Endothelial cell (in vitro differentiated cells): ENCODE data around the gene ZNF256. TPM values are rescaled to one million over a fixed set of nuclear protein-coding genes. Genes with fewer than 3 reads are reported as not detected.

Source experiments
- DNase-seq: peaks from one replicate; pipeline ENCODE4 v3.0.0; 2021; ENCODE audit warnings: low spot score
- H3K27ac Mint-ChIP-seq: one replicate; pipeline ENCODE4 v1.8.0; 2021; ENCODE audit warnings: mixed read lengths, inconsistent platforms; ENCODE audit not compliant: unreplicated experiment
- H3K27me3 Mint-ChIP-seq: one replicate; pipeline ENCODE4 v1.8.0; 2021; ENCODE audit warnings: mild to moderate bottlenecking, moderate library complexity, mixed read lengths, inconsistent platforms; ENCODE audit not compliant: unreplicated experiment
- H3K36me3 Mint-ChIP-seq: one replicate; pipeline ENCODE4 v1.8.0; 2021; ENCODE audit warnings: mild to moderate bottlenecking, low read depth, mixed read lengths, inconsistent platforms; ENCODE audit not compliant: unreplicated experiment
- H3K4me1 Mint-ChIP-seq: one replicate; pipeline ENCODE4 v1.8.0; 2021; ENCODE audit warnings: mild to moderate bottlenecking, mixed read lengths, inconsistent platforms; ENCODE audit not compliant: unreplicated experiment
- H3K4me3 Mint-ChIP-seq: one replicate; pipeline ENCODE4 v1.8.0; 2021; ENCODE audit warnings: mild to moderate bottlenecking, mixed read lengths, inconsistent platforms; ENCODE audit not compliant: unreplicated experiment
- H3K9me3 Mint-ChIP-seq: one replicate; pipeline ENCODE4 v1.8.0; 2021; ENCODE audit warnings: mixed read lengths, inconsistent platforms; ENCODE audit not compliant: unreplicated experiment
- CTCF ChIP-seq: fragments of 200-600 bp; sonication (generic); IDR thresholded peaks from one replicate; pipeline ENCODE4 v1.5.0; 2021; ENCODE audit warnings: antibody characterized with exemption; ENCODE audit not compliant: unreplicated experiment
- long read RNA-seq: library from polyadenylated mRNA; unstranded; transcript quantifications from one replicate; pipeline ENCODE4 v2.0.0, GENCODE V29; 2020; ENCODE audit not compliant: unreplicated experiment
- total RNA-seq: library from RNA; stranded (reverse); fragmentation: NEBNext Ultra II Directional; extraction: Animal tissue kit (Norgen Biotek cat#: 25700); gene quantifications from one replicate; pipeline ENCODE4 v1.2.1, GENCODE V29; 2021; ENCODE audit not compliant: unreplicated experiment

ZNF256 gene
- 10.4 TPM for total RNA-seq
- long read RNA-seq, partial matches to known transcripts = 0 of 5 reads
- long read RNA-seq, other reads (novel, unspliced or antisense) = 0 of 5 reads

GRCh38 chr19:57947419-57948134 is at the start of gene ZNF256:
ZNF256 (minus strand) TSS chr19:57947706; CDS start chr19:57947474, 232 bp downstream.
- Mint-ChIP-seq H3K4me3 (peak within 1 kb of the TSS; percentile 95), H3K27me3 (peaks cover 17% of the 10 kb centered on the region), H3K9me3 (peaks cover 25% of the 10 kb centered on the region), H3K4me1 (peaks cover 10% of the 10 kb centered on the region), H3K27ac (peak within 1 kb of the TSS; percentile 92), H3K36me3 (peaks cover 39% of the 10 kb centered on the region)
- TF ChIP-seq CTCF = peak; percentile 71
- peak; percentile 92 for DNase-seq

GRCh38 chr19:57992841-57993240 is 45.3 kb upstream of the ZNF256 start:
- no peak for TF ChIP-seq CTCF
- H3K4me3 Mint-ChIP-seq = peak overlapping the region; percentile 67
- H3K9me3 Mint-ChIP-seq = peaks cover 52% of the 10 kb centered on the region
- H3K36me3 Mint-ChIP-seq = peaks cover 89% of the 10 kb centered on the region
- DNase-seq = no peak
- H3K27ac Mint-ChIP-seq = no peak overlapping the region
- H3K4me1 Mint-ChIP-seq = no peaks in the 10 kb centered on the region
- H3K27me3 Mint-ChIP-seq = peaks cover 14% of the 10 kb centered on the region

DNA sequence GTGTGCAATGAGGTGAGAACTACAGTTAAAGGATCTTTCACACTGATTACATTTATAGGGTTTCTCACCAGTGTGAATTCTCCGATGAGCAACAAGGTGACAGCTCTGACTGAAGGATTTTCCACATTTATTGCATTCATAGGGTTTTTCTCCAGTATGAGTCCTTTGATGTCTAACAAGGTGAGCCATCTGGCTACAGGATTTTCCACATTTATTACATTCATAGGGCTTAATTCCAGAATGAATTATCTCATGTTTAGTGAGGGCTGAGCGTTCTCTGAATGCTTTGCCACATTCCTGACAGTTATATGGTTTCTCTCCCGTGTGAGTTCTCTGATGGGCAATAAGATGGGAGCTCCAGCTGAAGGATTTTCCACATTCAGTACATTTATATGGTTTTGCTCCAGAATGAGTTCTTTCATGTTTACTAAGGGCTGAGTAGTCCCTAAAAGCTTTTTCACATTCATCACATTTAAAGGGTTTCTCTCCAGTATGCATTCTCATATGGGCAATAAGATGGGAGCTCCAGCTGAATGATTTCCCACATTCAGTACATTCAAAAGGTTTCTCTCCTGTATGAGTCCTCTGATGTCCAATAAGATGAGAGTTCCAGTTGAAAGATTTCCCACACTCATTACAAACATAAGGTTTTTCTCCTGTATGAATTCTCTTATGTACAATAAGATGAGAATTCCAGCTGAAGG is 31.2 kb upstream of the ZNF256 start:
- Mint-ChIP-seq H3K27me3 (peaks cover 8% of the 10 kb centered on the region), H3K4me3 (peak overlapping the region; percentile 86), H3K9me3 (peaks cover 92% of the 10 kb centered on the region), H3K27ac (no peak overlapping the region), H3K4me1 (no peaks in the 10 kb centered on the region), H3K36me3 (peaks cover 96% of the 10 kb centered on the region)
- no peak for DNase-seq
- TF ChIP-seq CTCF = no peak

DNA sequence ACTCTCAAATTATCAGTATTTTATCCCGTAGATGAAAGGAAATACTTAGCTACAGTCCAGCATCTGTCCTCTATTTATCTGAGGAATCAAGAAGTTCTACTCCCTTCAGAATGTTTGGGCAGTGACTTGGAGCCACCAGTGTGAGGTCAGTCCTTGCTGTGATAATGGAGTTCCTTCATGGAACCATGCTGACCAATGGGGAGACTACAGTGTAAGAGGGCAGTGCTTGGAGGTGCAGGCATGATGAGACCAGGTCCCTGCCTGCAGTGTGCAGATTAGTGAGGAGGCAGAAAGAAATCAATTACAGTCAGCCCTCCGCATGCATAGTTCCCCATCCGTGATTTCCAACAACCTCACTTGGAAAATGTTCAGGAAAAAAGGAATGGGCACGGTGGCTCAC is 26.9 kb upstream of the ZNF256 start, which contains the start of gene C19orf18:
Gene C19orf18 (minus strand): TSS at position 101 of the 400 bp plus-strand sequence. CDS start 102 bp downstream, outside the sequence.
- peak within 1 kb of the TSS; percentile 85 for H3K4me3 Mint-ChIP-seq
- no peak within 1 kb of the TSS for H3K27ac Mint-ChIP-seq
- peaks cover 4% of the 10 kb centered on the region for H3K27me3 Mint-ChIP-seq
- H3K9me3 Mint-ChIP-seq = peaks cover 73% of the 10 kb centered on the region
- H3K36me3 Mint-ChIP-seq = peaks cover 74% of the 10 kb centered on the region
- no peak for DNase-seq
- TF ChIP-seq CTCF = no peak
- no peaks in the 10 kb centered on the region for H3K4me1 Mint-ChIP-seq
